Prostate gland (tissue), 2 donors: ENCODE measurements around the gene MYBPC2. TPM values are rescaled to one million over a fixed set of nuclear protein-coding genes. Genes with fewer than 3 reads are reported as not detected.
A peak's percentile ranks its signal among the peaks of the same experiment; 100 is the strongest.

Experiments used
- DNase-seq: peaks from one replicate; pipeline ENCODE4 v3.0.0-alpha.2; 2019; ENCODE audit warnings: low spot score
- H3K27ac ChIP-seq, 2 donors: fragments of 200-600 bp; sonication (generic); 2 replicates each; pipeline ENCODE4 v1.5.1; 2017 to 2019
- H3K27me3 ChIP-seq: fragments of 200-600 bp; sonication (generic); replicated peaks from 2 replicates; pipeline ENCODE4 v1.5.1; 2019; ENCODE audit not compliant: insufficient read depth
- H3K36me3 ChIP-seq, 2 donors: fragments of 200-600 bp; sonication (generic); 1 replicate in 1 of 2; 2 replicates in 1 of 2; pipeline versions ENCODE4 v1.5.1 to v1.8.1; 2017 to 2019
- H3K4me1 ChIP-seq: fragments of 200-600 bp; sonication (generic); replicated peaks from 2 replicates; pipeline ENCODE4 v1.5.1; 2019
- H3K4me3 ChIP-seq, 2 donors: fragments of 200-600 bp; sonication (generic); 2 replicates each; pipeline ENCODE4 v1.5.1; 2017 to 2019
- H3K9me3 ChIP-seq: fragments of 200-600 bp; sonication (generic); 2 replicates; pipeline ENCODE4 v1.5.1; 2017
- POLR2A ChIP-seq: fragments of 450-650 bp; IDR thresholded peaks from one replicate; pipeline ENCODE4 v1.6.1; 2016; ENCODE audit warnings: antibody characterized with exemption, mild to moderate bottlenecking
- POLR2AphosphoS5 ChIP-seq: sonication (generic); formaldehyde crosslinking; IDR thresholded peaks from one replicate; pipeline ENCODE4 v1.6.1; 2017; ENCODE audit warnings: antibody characterized with exemption
- WGBS: methylation state at CpG from one replicate; pipeline ENCODE4 v1.1.5; 2018; 5-methylcytosine and 5-hydroxymethylcytosine counted together
- intact Hi-C: fragments of 100-400 bp; cut with DNase I; formaldehyde crosslinking; loops from one replicate; pipeline ENCODE4 v1.14.2; 2022
- total RNA-seq, 2 donors: library from RNA; depleted of rRNA; stranded (reverse); fragments of >200 nt; gene quantifications; one replicate each; pipeline ENCODE4 v1.1.0, GENCODE V29; 2016
- TF ChIP-seq, protein P1 (sequence below), 4 experiments: fragments of 200-600 bp in 2 of 4; fragments of 450-650 bp in 2 of 4; sonication (generic) in 2 of 4; IDR thresholded peaks; 1 replicate in 3 of 4; 2 replicates in 1 of 4; pipeline ENCODE4 v1.5.1; 2016 to 2019; ENCODE audit warnings: antibody characterized with exemption in 4 of 4, mild to moderate bottlenecking in 2 of 4, moderate library complexity in 2 of 4

The MYBPC2 gene
- total RNA-seq, 2 donors from 2014 or later: 0.09 to 0.34 TPM

GRCh38 chr19:50510121-50510670 lies 77.5 kb downstream of the MYBPC2 start:
- Histone ChIP-seq H3K27me3 (no peaks in the 10 kb centered on the region), H3K4me1 (peaks cover 4% of the 10 kb centered on the region), H3K4me3 (peak overlapping the region; percentile 49 to 54), H3K36me3 (no peaks in the 10 kb centered on the region), H3K9me3 (no peaks in the 10 kb centered on the region), H3K27ac (no peak overlapping the region)
- WGBS: 44% methylated on average over 26 of the region's 26 CpGs
- intact Hi-C loops: no loop called here
- no peak for TF ChIP-seq POLR2A
- TF ChIP-seq, protein P1, sequence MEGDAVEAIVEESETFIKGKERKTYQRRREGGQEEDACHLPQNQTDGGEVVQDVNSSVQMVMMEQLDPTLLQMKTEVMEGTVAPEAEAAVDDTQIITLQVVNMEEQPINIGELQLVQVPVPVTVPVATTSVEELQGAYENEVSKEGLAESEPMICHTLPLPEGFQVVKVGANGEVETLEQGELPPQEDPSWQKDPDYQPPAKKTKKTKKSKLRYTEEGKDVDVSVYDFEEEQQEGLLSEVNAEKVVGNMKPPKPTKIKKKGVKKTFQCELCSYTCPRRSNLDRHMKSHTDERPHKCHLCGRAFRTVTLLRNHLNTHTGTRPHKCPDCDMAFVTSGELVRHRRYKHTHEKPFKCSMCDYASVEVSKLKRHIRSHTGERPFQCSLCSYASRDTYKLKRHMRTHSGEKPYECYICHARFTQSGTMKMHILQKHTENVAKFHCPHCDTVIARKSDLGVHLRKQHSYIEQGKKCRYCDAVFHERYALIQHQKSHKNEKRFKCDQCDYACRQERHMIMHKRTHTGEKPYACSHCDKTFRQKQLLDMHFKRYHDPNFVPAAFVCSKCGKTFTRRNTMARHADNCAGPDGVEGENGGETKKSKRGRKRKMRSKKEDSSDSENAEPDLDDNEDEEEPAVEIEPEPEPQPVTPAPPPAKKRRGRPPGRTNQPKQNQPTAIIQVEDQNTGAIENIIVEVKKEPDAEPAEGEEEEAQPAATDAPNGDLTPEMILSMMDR (IDR thresholded peaks at IDR 0.05): no peak
- TF ChIP-seq POLR2AphosphoS5: no peak
- no peak for DNase-seq

DNA sequence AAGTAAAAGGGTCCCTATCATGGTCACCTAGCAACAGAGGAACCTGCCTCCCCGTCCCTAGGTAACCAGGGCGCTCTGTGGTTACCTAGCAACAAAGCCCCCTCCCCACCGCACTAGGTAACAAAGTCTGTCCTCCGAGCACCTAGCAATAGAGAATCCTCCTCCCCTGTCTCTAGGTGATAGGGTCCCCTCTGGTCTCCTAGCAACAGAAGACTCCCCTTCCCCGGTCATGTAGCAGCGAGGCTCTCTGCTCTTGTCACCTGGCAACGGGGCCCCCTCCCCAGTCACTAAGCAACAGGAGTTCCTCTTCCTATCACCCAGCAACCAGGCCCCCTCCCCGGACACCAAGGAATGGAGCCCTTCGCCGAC lies 78.0 kb downstream of the MYBPC2 start:
- H3K27me3 ChIP-seq: no peaks in the 10 kb centered on the region
- H3K4me3 ChIP-seq: peak overlapping the region; percentile 49 to 54
- 4% methylated on average over 10 of the region's 10 CpGs for WGBS
- H3K4me1 ChIP-seq: peaks cover 4% of the 10 kb centered on the region
- intact Hi-C loops: no loop called here
- H3K36me3 ChIP-seq: no peaks in the 10 kb centered on the region
- H3K9me3 ChIP-seq: no peaks in the 10 kb centered on the region
- DNase-seq: no peak
- TF ChIP-seq POLR2AphosphoS5 (no peak), POLR2A (no peak)
- TF ChIP-seq, protein P1 (IDR thresholded peaks at IDR 0.05): no peak
- peak overlapping the region; percentile 44 to 73 for H3K27ac ChIP-seq

DNA sequence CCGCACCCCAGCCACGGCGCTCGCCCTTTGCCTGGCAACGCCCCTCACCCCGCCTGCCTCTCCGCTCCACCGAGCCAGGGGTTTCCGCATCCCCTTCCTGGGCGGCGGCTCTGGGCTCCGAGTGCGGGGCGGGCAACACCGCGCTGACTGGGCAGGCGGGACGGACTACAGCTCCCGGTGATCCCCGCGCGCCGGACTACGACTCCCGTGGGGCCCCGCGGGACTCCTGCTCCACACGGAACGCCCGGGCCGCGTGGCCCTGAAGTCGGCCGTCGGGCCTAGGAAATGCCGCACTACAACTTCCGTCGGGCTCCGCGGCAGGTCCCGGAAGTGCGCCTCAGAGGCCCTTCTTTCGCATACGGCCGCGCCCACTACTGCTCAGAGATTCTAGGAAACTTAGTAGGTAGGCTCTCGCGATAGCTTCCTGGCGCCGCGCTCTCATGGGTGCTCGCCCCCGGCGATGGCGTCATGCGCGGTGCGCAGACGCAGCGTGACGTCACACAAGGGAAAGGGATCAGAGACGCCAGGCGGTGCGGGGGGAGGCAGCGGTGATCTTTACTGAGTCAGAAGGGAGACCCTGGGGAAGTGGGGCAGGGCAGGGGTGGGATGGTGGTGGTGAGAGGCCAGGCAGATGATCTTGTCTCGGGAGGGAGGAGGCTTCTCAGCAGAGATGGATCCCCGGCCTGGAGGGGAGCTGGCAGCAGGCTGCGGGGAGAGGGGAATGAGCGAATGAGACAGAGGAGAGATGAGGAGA lies 78.6 kb downstream of the MYBPC2 start, which contains the start of gene JOSD2:
JOSD2 (minus strand) TSS at position 123 of the 754 bp plus-strand sequence. CDS start 760 bp downstream, outside the sequence.
- Histone ChIP-seq H3K36me3 (no peaks in the 10 kb centered on the region), H3K9me3 (no peaks in the 10 kb centered on the region), H3K4me3 (peak within 1 kb of the TSS; percentile 49 to 54), H3K27ac (peak within 1 kb of the TSS; percentile 49 to 73), H3K4me1 (peaks cover 4% of the 10 kb centered on the region), H3K27me3 (no peaks in the 10 kb centered on the region)
- intact Hi-C loops: no loop called here
- 1% methylated on average over 62 of the region's 69 CpGs for WGBS
- TF ChIP-seq, protein P1 (IDR thresholded peaks at IDR 0.05): peak in 1 of 4 experiments; percentile 41
- TF ChIP-seq POLR2AphosphoS5 (peak; percentile 98), POLR2A (peak; percentile 61)
- DNase-seq: peak; percentile 97

GRCh38 chr19:50512112-50512998 lies 79.7 kb downstream of the MYBPC2 start:
- intact Hi-C loops: no loop called here
- H3K27ac ChIP-seq: no peak overlapping the region

More at GRCh38 chr19:50512112-50512998, 79.7 kb downstream of the MYBPC2 start:
- Histone ChIP-seq H3K27me3 (no peaks in the 10 kb centered on the region), H3K9me3 (no peaks in the 10 kb centered on the region), H3K4me3 (no peak overlapping the region), H3K4me1 (peaks cover 4% of the 10 kb centered on the region), H3K36me3 (no peaks in the 10 kb centered on the region)
- TF ChIP-seq POLR2A (no peak), POLR2AphosphoS5 (no peak)
- TF ChIP-seq, protein P1 (IDR thresholded peaks at IDR 0.05): no peak
- WGBS: 85% methylated on average over 36 of the region's 36 CpGs
- no peak for DNase-seq
